C1 segment of cervical spinal cord (tissue), 14 donors: ENCODE measurements around the gene ITPA.
"Not testable (repeated sequence)": the region's sequence is repeated elsewhere in the genome, so short reads cannot be mapped to it uniquely, and the experiment has no call there.

Source experiments
- DNase-seq, 14 donors: peaks; one replicate each; lab custom pipeline; 2025; lab: John Stamatoyannopoulos, UW

ITPA gene

DNA sequence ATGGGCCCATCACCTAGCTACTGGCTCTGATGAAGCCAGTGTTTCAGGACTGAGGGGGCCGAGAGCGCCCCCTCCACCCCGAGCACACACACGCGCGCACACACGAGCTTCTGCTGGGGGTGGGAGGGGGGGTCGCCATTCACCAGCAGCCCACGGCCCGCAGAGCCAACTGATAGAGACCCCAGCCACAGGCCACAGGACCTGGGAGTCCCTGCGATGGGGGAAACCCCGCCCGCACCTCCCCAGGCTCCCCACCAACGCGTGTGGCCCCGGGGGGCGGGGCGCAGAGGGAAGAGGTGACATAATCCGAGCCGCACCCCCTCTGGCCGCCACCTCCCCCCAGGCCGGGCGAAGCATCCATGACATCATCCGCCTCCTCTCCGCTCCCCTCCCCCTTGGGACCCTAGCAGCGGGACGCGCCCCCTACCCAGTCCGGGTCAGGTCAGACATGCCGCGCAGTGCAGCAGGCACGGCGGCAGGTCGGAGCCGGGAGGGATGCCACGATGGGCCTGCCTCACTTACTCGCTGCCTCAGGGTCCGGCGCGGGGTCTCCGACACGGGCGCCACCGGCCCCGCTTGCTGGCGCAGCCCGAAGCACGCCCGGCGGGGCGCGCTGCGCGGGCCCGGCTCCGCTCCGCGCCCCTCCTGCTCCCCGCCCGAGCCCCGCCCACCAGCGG lies 36.2 kb upstream of the ITPA start, which contains the start of gene LZTS3:
TSS of gene LZTS3 (minus strand) at position 617 of the 677 bp plus-strand sequence. CDS start 6,386 bp downstream, outside the sequence.
- DNase-seq: peak in 11 of 14 donors; percentile 50 to 82 (median 73)

GRCh38 chr20:3173610-3174441 lies 35.5 kb upstream of the ITPA start:
- DNase-seq: peak in 9 of 14 donors; percentile 44 to 90 (median 64)

GRCh38 chr20:3174442-3175261 lies 34.6 kb upstream of the ITPA start:
- DNase-seq: peak in 1 of 14 donors; percentile 43

DNA sequence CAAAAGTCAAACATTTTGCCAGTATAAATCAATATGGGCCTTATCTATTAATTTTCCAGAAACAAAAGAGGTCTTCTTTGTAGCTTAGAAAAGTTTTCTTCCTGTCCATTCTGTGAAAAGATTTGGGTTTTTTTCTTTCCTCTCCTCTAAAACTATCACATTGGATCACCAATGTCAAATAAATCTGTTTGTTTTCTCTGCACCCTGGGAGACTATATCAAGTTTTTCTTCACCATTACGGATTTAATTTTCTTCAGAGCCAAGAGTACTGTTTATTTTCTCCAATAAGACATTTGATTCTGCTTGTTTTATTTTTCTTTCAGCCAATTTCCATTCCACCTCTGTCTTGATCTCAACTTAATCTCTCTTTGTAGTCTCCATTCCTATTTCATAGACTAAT lies 34.0 kb upstream of the ITPA start:
- DNase-seq: no peak

GRCh38 chr20:3177746-3178485 lies 31.4 kb upstream of the ITPA start:
- DNase-seq: no peak

DNA sequence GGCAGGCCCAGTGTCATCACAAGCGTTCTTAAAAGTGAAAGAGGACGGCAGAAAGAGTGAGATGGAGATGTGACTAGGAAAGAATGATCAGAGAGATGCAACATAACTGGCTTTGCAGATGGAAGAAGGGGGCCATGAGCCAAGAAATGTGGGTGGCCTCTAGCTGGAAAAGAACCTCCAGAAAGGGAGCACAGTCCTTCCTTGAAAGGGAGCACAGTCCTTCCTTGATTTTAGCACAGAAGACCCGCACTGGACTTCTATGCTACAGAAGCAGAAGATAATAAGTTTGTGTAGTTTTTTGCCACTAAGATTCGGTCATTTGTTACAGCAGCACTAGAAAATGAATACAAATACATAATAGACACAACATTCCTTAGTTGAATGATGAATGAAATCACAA lies 29.0 kb upstream of the ITPA start:
- DNase-seq: no peak

DNA sequence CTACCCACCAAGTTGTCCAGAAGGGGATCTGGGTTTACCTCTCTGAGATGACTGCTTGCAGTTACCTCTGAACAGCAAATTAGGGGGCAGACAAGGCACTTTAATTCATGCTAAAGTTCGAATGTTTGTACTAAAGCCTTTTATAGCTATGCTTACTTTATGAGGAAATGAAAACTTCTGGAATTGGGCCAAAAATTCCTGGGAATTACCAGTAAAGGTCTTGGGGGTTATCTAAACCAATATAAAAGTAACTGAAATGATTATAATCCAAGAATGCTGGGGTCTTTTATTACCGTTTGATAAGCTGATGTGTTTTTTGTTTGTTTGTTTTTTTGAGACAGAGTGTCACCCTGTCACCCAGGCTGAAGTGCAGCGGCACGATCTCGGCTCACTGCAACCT lies 28.0 kb upstream of the ITPA start:
- DNase-seq: no peak

DNA sequence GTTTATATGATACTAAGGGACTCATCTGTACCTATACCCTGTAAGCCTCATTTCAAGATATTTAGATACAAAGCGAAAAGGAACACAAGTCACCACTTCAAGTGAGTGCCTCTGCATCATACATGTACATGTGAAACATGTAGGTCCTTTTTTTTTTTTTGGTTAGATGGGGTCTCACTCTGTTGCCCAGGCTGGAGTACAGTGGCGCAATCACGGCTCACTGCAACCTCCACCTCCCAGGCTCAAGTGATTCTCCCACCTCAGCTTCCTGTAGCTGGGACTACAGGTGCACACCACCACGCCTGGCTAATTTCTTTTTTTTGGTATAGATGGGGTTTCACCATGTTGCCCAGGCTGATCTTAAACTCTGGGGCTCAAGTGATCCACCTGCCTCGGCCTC lies 26.9 kb upstream of the ITPA start:
- not testable (repeated sequence) for DNase-seq

DNA sequence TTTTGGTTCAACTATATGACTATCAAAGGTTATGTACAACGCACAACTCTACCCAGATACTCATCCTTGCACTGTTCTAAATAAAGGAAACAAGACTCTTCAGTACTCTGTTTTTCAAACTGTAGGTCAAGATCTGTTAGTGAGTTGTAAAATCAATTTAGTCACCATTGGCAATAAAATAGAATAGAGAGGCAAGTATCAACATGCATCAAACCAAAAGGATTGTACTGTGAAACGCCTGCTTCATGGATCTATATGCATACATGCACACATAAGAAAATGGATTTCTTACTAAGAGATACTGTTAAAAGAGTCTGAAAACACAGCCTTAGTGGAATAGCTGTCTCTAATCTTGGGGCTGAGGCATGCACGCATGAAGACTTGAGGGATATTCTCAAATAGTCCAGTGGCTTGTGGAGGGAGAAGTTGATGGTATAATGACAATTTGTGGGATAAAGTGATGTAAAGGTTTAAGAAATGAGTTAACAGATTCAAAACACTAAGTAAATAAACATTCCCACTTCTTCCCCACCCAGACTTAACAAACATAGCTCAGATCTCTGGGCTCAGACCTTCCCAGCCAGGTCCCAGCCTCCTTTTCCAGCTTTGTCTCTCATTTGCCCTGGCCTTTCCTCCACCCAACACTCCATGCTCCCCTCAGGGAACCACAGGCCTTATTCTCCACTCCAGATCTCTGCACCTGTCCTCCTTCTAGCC lies 25.2 kb upstream of the ITPA start:
- no peak for DNase-seq

DNA sequence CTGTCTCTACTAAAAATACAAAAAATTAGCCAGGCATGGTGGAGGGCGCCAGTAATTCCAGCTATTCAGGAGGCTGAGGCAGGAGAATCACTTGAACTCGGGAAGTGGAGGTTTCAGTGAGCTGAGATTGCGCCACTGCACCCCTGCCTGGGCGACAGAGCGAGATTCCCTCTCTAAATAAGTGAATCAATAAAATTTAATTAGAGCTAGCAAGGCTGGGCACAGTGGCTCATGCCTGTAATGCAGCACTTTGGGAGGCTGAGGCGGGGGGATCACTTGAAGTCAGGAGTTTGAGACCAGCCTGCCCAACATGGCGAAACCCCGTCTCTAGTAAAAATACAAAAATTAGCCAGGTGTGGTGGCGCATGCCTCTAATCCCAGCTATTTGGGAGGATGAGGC lies 21.4 kb upstream of the ITPA start:
- DNase-seq: not testable (repeated sequence)

DNA sequence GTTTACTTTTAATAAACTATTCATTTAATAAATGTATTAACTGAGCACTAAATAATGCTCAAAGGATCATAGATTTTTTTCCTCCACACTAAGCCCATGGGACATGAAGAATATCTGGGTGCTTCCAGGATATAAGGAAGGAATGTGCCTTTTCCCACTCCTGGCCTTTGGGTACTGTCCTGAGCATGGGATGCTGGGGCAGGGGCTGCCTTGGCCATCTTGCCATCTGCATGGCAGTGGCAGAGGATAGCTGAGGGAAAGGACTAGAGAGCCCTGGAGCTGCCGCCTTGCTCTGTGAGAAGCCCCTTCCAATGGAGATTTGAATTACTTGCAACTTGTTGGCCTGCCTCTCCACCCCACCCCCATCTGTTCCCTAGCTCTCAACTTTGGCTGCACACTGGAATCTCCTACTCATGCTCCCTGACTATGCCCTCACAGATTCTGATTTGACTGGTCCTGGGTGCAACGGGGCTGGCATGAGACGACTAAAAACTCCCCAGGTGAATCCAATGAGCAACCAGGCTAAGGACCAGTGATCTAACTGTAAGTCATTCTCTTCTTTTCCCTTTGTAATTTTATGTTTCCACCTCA lies 20.4 kb upstream of the ITPA start:
- no peak for DNase-seq

DNA sequence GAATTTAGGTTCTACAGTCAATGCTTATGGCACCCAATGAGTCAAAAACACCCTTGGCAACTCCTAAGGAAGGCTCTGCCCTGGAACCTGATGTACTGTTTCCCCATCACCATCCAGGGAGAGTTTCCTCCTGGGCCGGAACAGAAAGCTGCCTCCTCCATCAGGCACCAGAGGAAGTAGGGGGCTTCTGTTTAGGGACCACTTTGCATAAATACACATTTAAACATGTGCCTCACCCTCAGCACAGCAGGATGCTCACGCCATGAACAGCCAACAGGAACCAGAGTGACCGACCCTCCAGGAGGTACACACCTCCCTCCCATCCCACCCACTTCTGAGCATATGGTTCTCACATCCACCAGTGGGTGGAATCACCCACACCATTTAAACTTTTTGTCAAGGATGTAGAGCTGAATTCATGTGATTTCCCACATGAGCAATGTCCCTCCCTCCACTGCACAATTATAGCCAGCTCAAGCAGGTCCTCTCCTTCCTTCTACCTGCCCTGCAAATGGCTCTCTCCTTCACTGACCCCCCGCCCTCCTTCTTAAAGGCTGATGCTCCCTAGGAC lies 19.7 kb upstream of the ITPA start:
- no peak for DNase-seq

DNA sequence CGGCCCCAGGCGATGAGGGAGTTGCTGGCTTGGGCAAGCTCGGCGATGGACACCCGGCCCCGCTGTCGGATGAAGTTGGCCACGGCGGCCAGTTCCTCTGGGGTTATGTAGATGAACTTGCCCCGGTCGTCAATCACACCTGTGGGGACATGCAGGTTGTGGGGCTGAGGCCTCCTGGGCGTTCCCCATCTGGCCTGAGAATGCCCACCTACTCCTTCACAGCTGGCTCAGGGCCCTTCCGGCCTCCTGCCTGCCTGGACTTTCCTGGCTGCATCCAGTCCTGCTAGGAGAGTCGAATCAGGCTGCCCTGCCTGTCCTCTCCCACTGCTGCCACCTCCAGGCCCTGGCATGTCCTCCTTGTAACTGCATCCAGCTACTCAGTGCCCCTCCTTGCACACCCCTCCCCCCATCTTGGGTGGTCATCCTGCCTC lies 18.6 kb upstream of the ITPA start:
- peak in 1 of 14 donors; percentile 4 for DNase-seq

GRCh38 chr20:3192226-3193015 lies 16.9 kb upstream of the ITPA start:
- no peak for DNase-seq

DNA sequence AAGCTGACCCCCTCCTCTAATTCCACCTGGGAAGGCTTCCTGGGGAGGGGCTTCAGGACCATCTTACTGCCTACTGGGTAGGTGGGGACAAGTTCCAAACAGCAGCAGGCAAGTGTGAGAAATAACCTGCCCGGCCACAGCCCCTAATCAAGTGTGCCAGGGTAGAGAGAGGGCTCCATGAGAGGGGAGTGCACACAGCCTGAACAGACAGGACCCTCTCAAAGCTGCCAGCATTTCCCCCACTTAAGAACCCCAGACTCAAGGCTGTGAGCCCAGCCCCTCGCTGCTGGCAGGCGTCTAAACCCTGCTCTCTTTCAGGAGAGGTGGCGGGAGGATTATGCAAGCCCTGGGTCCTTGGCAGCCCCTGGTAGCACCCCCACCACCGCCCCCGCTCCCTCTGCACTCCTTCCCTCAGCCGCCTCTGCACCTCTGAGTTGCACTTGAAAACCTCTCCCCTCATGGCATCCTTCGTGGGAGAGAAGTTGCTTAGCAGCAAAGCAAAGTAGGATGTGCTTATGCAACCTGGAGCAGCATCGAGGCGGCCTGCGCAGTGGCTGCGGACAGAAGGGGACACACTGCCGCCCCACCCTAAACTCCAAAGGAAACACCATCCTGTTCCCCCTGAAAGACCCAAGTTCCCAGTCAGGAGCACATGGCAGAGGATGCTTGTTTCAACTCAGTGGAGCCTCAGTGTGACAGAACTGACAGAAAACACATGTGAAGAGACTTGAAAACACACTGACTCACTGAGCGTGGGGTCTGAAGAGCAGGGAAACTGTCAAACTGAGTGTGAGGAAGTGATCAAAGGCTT lies 15.3 kb upstream of the ITPA start:
- no peak for DNase-seq

- DNase-seq: no peak
These were observed 14.5 kb upstream of the ITPA start for GRCh38 chr20:3194617-3195280.

GRCh38 chr20:3195590-3196237 lies 13.6 kb upstream of the ITPA start:
- no peak for DNase-seq
